C4-2B (cell line): Measurements from ENCODE around the gene DMTF1.

ENCODE experiments used
- CTCF ChIP-seq: fragments of 450-650 bp; conservative IDR thresholded peaks from 2 replicates; pipeline ENCODE4 v1.5.1; 2017; ENCODE audit warnings: mild to moderate bottlenecking
- ZFX ChIP-seq: fragments of 450-650 bp; IDR thresholded peaks from 2 replicates; pipeline ENCODE4 v1.6.1; 2017

GRCh38 chr7:87159538-87159937, 7.3 kb downstream of the DMTF1 start:
- TF ChIP-seq CTCF (no peak), ZFX (no peak)
